Inflammatory macrophage treated with lipopolysaccharide for 1 hour (primary cell): ENCODE measurements around the gene SPAG16.

Source experiments
- DNase-seq, 2 donors: peaks; one replicate each; pipeline ENCODE4 v3.0.0-alpha.2; 2020 to 2022

SPAG16 gene

DNA sequence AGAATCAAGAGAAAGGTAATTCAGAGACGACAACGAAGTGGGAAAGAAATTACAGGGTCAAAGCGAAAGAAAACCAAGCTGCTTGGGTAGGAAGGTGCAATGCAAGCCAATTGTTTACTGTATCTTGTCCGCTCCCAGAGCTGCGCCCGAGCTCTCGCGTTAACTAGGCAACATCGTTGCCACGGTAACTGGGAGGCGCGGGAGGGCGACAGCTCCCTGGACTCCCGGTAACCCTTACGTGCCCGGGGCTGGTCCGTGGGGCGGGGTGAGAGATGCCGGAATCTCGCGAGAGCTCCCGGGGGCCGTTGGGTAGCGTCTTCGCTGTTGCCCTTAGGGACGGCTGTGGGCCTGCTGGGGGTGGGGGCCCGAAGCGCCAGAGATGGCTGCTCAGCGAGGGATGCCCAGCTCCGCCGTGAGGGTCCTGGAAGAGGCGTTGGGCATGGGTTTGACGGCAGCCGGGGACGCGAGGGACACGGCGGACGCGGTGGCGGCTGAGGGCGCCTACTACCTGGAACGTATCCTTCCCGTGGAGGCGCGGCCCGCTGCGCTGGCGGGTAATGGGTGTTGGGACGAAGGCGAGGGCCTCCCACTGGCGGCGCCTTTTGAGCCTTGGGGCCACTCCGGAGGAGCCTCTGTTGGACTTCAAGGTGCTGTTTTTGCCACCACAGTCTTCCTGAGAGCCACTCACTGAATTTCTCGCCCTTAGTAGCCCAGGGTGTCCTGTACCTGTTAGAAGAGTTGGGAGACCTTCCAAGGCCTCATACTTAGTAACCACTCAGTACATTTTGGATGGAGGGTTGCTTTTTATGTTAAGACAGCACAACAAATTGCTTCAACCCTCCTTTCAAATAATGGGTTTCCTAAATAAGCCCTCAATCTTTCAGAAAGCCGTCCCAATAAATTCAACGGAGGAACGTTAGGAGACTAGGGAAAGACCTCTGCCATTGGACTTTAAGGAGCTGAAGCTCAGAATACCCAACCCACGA, at the start of gene SPAG16:
SPAG16 (plus strand) TSS at position 360 of the 986 bp plus-strand sequence.
- DNase-seq = peak; percentile 85 to 91

DNA sequence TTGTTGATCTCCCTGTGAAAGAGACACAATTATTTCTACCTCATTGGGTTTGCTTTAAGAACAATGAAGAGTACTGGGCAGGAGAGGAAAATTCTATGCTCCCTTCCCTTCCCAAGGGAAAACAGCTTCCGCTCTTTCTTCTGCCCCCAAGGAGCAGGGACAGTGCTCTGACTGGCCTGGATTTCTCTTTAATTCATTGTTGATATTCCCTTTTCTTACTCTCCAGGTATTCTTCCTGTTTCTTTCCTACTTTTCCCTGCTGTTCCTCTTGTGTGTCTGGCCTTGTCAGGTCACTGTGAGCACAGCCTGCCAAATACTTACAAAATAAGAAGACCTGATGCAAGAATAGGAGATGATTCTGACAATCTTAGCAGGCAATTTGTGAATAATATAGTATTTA, 49.6 kb upstream of the SPAG16 start:
- no peak for DNase-seq

DNA sequence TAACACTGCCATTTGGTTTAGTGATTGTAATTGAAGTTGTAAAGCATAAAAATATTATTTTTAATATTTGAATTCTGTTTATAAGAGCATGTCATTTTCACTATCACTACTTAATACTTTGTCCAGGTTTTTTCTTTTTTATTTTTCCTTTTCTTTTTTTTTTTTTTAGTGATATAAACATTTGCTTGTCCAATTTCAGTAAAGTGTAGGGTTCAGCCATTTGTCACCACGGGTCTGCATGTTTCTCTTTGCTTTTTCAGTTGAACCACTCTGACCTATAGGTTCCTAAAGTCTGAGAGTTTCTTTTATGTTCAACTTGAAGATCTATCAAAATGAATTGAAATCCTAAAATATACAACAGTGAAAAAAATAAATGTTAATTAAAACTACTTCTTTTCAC, 48.5 kb upstream of the SPAG16 start:
- no peak for DNase-seq

DNA sequence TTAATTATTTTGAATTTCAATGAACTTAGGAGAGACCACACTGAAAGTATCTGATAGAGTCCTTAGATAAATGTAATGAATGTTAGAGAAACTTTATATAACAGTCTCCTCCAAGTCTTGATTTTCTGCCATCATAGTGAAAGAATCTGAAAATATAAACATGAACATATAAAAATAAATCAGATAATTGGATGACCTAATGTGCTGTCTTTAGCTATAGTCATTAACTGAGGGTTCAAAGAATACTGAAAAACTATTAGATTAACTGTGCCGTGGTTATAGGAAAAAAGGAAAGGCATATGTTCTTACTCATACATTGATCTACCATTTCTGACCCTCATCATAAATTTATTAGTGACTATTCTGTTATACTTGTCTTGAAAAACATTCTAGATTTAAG, 47.0 kb upstream of the SPAG16 start:
- no peak for DNase-seq

DNA sequence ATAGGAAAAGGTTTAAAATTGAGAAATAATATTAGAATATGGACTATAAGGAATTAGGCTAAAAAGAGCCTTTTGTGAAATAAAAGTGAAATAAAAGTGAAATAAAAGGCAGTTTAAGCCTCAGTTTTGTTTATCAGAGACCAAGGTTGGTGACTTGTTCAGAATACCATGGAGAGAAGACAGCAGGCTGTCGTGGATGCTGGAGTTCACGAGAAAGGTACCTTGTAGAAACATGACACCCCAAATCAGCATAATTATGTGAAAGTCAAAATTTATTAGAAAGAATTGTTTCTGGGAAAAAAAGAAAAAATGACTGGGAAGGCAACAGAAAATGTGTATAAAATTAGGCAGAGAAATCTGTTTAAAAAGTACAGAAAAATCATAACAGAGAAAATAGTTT, 46.5 kb upstream of the SPAG16 start:
- DNase-seq = no peak

DNA sequence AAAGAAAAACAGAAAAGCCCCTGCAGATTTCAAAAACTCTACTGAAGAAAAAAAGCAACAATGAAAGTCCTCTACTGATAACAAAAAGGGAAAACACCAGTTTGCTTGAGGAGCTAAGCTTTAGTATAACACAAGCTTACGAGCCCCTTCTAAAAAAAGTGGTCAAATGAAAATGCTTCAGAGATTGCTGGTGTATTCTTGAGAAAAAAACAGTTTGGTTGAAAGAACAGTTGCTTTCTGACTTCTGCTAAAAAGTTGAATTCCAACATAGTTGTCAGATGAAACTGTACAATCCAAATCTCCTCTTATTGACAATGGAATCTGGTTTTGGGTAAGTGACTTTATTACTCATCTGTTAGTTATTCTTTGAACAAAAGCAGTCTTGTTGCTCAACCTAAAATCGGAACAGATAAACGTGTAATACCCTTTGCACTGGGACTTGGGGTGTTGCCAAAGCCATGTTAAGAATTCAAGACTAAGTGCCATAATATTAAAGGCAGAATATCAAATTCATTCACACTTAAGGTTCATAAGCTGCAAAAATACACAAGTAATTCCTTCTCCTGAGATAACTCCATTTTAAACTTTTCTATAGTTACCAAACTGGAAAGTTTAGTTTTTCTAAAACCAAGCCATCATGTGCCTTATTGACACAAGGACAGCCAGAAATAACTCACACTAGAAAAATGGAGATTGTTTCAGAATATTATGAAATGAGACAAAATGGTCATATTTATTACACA, 45.3 kb upstream of the SPAG16 start:
- no peak for DNase-seq

DNA sequence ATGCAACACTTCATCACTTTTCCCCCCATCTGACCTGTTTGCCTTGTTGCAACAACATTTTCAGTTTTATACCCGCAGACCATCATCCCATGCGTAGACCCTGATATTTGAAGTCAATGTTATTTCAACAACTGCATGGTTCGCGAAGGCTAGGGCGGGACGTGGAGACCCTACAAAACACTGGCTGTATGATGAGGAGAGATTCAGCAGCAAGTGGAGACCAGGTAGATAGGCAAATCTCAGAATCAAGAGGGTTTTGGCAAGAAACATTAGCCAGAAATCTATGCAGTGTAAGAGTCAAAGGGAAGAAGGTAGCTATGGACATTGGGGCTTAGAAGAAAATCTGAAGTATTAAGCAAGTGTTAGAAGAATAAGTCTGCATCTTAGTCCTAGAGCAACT, 42.4 kb upstream of the SPAG16 start:
- DNase-seq = no peak

DNA sequence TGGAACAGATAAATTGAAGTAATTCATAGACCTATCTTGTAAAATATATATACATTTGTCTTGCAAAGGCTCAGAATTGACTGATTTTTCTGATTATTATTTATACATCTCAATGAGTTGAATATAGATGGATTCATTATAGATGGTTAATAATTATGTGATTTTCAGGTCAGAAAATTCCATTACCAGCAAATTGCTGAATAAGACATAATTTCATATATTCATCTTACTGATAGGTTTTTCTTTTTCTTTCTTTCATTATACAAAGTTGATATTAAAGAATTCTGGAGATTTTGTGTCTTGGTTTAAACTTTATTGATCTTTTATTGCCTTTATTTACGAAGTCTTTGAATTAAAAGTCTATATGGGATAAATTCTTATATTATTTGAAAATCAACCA, 41.6 kb upstream of the SPAG16 start:
- DNase-seq = no peak

DNA sequence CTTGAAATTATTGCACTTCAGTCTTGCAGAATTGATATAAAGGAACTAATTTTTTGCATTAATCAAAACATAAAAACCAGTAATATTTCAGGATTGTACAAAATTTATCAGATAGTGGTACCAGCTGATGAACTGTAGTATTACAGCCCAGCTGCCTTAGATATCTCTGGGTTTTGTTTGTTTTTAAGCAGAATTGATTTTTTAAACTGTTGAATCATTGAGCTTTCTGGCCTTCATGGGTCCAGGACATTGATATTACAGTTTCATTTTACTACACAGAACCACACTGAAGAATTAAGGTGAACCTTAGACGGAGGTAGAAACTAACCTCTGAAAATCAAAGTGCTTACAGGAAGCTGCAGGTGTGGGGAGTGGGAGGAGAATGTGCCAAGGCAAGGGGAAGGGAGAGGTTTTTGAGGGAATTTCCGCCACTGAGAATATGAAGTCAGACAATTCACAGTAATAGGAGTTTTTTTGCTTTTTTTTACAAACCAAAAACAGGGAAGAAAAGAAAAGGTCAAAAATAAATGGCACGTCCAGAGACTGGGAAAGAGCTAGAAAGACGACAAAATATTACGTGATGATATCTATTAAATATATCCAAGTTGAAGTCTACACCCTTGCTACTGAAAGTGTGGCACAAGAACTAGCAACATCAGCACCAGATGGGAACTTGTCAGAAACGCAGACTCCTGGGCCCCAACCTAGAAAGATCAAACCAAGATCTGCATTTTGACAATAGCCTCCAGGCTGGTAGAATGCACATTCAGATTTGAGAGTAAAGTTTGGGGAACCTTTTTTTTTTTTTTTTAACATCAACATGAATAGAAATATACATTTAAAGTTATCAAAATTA, 40.8 kb upstream of the SPAG16 start:
- no peak for DNase-seq

DNA sequence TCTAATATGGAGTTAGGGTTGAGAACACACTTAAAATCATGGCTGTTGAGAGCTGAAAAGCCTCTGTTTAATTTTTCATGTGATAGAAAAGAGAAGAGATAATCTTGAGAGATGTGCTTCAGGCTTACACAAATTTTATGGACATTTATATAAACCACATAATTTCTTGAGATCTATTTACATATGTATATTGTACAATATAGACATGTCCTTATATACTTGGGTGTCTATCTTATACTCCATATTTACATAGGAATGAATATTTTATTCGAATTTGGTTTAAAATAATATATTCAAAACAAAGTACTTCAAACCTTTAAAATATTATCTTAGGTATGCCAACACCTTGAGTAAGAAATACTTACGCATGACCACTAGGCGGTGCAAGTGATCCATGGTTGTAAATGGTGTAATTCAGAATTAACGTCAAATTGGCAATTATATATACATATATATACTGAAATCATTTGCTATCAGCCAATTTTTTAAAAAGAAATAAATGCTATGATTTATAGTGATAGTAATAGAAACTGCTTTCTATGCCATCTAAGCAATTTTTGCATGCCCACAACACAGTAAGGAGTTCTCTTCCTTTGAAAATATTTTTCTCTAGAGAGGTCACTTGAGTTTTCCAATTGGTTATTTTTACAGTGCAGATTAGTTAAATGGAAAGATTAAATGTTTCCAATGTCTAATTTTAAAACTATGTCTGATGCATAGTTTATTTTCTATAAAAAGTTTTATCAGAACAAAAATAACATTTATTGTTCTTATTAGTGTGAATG, 37.6 kb upstream of the SPAG16 start:
- peak; percentile 3 to 51 for DNase-seq

DNA sequence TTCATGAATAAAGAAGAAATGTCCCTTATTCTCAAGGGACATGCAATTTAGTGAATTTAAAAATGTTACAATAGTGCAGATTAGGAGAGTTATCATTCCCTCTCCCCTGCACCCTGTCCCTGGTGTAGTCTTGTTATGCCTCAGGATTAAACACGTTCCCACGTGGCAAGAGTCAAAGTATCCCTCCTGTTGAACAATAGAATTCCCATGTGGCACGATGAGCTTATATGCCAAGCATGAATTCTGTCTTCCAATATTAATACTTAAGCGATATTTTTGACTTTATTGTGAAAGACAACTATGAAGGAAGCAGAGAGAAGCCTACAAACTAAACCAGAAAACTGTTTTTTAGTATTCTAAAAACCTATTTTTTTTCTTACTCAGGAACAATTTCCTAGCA, 36.7 kb upstream of the SPAG16 start:
- no peak for DNase-seq

DNA sequence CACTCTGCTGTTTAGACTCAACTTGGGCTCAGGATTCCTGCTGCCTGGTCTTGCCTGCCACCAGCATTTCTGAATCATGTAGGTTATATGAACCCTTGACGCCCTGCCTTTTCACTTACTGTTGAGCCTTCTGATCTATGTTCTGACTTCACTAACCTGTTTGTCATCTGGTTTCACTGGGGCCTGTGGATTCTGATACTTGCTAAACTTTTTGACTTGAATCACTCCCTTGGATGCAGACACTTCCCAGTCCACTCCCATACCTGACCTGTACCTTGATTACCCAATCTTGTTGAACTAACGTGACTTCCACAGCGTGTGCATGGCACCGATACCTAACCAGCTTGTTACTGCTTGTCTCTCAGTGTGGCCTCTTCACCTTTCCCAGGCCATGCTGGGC, 35.6 kb upstream of the SPAG16 start:
- no peak for DNase-seq

DNA sequence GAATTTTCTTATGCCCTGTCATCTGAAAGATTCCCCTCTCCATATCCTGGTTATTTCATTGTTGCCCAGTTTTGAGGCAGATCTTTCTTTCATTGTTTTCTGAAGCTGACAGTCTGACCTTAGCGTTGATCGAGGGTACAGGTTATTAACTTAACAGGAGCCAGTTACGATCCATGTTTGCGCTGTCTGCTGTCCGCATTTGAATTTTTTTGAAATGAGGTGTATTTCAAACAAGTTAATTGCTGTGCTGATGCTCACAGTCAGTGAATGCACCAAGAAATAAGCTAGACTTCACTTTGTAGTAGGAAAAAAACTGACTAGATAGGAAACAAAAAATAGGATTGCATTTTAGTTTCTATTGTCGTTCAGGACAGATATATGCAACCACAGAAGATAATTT, 34.8 kb upstream of the SPAG16 start:
- DNase-seq = no peak

DNA sequence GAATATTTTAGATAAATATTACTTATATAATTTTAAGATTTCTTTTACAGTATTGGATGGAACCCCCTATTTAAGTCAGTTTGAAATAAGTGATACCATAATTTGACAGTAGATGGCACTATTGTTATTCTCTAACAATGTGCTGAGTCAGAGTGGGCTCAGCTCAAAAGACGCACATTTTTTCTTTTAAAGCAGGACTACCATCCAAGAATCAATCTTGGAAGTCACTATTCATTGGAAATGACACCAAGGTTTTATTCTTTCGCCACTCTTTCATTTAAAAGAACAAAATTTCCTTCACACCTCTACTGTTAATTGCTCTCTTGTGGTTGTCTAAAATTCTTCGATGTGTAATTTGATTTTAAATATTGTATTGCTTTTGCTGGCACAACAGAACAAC, 32.6 kb upstream of the SPAG16 start:
- peak; percentile 30 to 91 for DNase-seq

DNA sequence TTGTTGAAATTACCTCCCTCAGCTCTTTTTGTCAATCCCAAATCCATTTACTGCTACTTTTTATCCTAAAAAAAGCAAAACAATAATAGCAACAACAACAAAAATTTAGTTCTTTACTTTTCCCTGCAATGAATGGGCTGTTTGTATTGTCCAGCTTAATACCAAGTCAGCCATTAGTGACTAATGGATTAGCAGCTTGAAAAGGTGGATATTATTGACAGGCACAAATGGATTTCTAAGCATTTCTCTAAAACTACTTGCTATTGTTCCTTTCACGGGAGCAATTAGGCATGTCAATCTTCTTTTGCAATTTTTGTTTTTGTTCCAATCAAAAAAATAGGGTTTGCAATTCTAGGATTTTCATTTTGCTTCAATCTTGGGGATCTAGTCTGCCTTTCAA, 32.1 kb upstream of the SPAG16 start:
- no peak for DNase-seq

DNA sequence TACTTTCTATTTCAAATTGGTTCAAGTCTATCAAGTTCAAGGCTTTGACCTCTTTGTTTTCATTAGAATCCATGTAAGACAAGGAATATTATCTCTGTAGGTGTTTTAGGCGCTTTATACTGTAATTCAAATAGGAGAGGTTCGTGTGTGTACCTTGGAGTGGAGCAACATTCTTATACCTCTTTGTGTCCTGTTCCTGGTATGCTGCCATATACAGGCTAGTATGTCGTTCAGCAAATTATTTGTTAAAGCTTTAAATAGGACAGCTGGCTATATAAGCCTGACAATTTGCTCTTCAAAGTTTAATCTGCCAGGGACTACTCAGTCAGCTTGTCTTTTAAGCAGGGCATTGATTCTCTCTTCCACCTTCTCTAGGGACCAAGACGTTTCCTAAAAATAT, 31.1 kb upstream of the SPAG16 start:
- no peak for DNase-seq

DNA sequence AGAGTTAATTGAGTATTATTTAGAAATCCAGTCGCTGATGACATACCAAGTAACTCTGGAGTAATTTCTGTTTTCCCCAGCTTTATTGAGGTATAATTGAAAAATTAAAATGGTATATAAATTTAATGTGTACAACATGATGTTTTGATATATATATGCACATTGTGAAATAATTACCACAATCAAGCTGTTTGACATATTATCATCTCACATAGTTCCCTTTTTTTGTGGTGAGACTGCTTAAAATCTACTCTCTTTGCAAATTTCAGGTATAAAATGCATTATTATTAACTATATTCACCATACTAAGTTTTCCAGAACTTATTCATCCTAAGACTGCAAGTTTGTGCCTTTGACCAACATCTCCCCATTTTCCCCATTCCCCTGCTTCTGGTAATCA, 25.0 kb upstream of the SPAG16 start:
- DNase-seq = no peak

DNA sequence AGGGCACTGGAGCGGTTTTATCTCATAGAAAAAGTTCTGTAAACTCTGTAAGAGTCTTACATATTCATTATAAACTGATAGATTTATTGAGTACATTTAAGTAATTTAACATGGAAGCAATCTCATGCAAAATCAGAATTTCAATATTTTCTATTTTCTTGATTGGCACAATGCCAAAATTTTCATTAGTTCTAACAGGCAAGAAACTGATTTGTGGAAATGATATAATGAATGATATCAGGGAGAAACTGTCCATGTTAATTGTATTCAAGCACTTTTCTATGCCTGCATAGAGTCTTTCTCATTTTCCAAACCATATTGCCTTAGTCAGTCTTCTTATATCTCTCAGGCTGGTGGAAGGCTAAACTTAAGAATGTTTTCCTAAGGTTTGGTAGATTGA, 23.0 kb upstream of the SPAG16 start:
- DNase-seq = no peak

DNA sequence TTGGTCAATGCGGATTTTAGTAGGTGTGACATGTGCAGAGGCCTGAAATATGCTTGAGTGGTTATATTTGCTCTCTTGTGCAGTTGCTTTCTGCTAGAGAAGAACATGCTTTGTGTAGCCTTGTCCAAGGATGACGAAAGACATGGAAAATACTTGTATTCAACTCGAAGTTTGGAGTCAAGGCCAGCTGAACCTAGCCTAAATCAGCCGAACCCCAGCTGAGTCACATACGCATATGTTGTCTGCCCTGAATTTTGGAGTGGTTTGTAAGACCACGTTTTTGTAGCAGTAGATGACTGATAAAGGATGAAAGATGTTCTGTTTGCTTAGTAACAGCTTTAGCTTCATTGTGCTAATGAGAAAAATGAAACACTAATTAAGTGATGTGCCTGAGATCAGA, 22.5 kb upstream of the SPAG16 start:
- no peak for DNase-seq

DNA sequence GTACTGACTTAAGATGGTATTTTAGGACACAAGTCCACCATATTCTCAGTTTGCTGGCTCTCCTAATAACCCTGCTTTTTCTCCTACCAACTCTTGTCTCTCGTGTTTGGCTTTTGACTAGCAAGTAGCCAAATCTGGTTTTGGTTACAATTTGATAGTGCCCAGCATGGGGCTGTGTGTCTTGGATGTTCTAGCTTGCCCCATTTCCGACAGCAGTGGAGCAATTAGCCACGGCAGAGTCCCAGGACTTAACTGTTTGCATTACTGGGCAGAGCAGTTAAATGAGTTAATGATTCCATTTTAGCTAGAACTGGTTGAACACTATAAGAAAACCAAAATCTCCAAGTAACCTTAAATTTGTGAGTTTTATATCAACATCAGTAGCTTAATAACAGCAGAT, 18.6 kb upstream of the SPAG16 start:
- DNase-seq = no peak

DNA sequence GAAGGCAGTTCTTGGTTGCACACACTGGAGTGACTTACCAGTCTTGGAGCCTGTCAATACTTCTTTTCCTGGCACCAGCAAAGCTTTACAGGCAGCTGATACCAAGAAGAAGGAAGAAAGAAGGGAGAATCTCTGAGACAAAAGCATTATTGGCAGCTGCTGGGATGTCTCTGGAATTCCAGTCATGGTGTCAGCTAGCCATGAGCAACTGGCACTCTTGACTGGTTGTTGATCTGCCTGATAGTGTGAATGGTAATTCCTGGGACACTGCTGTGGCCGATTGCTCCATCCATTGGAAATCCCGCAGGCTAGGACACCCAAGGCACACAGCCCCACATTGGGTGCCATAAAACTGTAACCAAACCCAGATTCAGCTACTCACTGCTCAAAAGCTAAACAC, 17.8 kb upstream of the SPAG16 start:
- no peak for DNase-seq

DNA sequence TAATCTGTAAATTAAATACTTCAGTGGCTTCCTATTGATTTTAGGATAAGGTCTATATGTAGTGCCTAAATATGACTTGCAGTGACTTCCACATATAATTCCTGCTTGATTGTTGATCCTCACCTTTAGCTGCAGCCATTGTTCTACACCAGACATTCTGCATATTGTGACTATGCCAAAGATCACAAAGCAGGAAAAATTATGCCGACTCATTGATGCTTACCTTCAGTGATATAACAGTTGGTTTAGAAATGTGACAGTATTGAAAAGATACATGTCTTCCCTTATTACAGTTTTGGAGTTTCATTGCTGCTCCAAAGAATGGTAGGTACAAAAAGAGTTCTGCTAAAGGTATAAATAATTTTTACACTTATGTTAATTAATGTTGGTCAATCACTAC, 12.3 kb upstream of the SPAG16 start:
- DNase-seq = no peak
